OCI-M1 (cell line): Measurements from ENCODE around the gene LPAR2.
"Not testable (repeated sequence)": the region's sequence is repeated elsewhere in the genome, so short reads cannot be mapped to it uniquely, and the experiment has no call there.

Source experiments
- DNase-seq: peaks from one replicate; lab custom pipeline; 2025; lab: John Stamatoyannopoulos, UW

Gene LPAR2

DNA sequence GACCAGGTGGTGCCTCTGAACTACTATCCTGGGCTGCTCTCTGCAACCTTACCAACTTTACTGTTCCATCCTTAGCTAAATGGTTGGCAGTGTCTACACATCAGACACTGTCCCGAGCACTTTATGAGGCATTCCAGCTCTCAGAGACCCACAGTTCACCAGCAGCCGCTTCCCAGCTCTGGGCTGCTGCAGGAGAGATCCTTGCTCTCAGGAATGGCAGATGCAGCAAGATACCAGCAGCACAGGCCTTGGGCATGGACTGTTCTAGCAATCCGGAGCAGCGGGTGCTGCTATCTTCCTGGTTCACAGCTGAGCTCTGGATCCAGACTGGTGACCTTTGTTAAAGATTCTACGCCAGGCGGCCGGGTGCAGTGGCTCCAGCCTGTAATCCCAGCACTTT lies 3.3 kb upstream of the LPAR2 start:
- DNase-seq = no peak

DNA sequence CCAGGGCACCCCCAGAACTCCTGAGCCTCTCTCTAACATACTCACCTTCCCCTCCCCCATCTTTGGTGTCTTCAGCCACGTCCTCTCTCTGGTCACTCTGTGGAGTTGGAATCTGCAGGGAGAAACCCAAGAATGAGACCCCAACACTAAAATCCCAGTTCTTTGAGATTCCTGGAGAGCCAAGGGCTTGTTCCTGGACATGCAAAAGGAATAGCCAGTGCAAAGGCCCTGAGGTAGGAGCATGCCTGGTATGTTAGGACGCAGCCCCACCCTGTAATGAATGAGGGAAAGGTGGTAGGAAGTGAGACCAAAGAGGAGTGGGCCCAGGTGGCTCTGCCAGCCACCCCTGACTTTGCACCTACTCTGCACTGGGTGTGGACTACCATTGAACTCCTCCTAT lies 2.4 kb upstream of the LPAR2 start:
- DNase-seq = no peak

GRCh38 chr19:19630062-19630414 lies 2.0 kb upstream of the LPAR2 start:
- DNase-seq = no peak

GRCh38 chr19:19628501-19629134 lies 598 bp upstream of the LPAR2 start:
- no peak for DNase-seq

DNA sequence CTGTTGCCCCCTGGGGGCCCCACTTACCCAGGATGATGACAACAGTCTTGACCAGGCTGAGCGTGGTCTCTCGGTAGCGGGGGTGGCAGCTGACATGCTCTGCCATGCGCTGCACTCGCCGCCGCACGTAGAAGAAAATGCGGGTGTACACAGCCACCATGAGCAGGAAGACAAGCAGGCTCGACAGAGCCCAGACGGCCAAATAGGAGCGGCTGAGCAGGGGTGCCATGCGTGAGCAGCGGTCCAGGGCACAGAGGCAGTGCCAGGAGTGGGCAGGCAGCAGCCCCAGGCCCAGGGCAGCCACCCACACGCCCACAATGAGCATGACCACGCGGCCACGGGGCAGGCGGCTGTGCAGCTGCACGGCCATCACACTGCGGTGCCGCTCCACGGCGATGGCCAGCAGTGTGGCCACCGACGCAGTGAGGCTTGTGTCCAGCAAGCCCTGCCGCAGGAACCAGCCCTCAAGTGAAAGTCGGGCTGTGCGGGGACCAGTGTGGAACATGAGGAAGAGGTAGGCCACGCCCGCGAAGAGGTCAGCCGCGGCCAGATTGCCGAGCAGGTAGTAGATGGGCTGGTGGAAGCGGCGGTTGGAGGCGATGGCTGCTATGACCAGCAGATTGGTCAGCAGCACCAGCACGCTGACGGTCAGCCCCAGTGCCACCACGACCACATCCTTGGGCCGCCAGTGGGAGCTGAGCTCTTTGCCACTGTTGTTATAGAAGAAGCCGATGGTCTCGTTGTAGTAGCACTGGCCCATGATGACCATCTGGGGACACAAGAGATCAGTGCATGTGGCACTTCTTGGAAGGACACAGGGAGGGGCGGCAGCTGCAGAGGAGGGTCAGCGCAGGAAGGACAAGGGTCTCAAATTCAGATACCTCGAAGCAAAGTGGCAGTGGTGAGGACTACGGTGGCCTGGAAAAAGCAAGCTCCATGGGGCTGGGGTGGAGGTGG lies 1.2 kb downstream of the LPAR2 start:
- DNase-seq = no peak

GRCh38 chr19:19624032-19624570 lies 3.9 kb downstream of the LPAR2 start:
- DNase-seq = no peak

DNA sequence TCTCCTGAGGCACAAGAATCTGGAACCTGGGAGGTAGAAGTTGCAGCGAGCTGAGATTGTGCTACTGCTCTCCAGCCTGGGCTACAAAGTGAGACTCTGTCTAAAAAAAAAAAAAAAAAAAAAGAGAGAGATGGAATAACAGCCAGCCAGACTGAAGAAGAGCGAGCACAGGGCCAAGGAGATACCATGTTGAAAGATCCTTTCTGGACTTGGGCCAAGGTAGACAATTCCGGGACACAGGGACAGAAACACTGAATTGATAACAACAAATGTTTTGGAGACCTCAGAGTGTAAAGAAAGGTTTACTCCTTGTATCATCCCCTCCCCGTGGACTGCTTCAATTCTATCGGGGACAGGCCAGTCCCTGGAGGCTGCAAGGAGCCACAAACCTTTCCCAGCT lies 4.6 kb downstream of the LPAR2 start:
- DNase-seq = no peak

GRCh38 chr19:19619849-19620210 lies 8.2 kb downstream of the LPAR2 start:
- no peak for DNase-seq

DNA sequence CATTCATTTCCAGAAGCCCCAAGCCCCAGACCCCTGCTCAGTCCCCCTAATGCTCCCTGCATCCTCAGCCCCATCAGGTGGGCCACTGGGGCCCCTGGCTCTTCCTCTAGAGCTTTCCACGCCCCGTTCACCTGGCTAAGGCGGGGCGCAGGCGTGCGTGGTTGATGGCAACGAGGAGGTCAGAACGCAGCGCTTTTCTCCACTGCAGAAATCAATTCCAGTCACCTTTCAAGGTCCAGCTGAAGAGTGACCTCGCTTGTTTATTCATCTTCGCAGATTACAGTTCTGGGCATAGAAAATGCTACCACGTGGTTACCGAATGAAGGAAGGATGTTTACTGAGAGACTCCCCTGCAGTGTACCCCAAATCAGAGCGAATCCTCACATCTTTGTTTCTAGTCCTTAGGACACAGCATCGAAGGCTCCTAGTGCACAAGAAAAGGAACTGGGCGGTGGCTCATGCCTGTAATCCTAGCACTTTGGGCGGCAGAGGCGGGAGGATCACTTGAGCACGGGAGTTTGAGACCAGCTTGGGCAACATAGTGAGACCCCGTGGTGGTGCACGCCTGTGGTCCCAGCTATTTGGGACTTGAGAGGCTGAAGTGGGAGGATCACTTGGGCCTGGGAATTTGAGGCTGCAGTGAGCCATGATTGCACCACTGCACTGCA lies 8.7 kb downstream of the LPAR2 start:
- no peak for DNase-seq

GRCh38 chr19:19618219-19619051 lies 9.6 kb downstream of the LPAR2 start, which contains the start of gene PBX4:
Gene PBX4, minus strand, starts transcription at chr19:19618687. Its CDS starts 58 bp downstream, at chr19:19618629.
- DNase-seq = peak; percentile 100

DNA sequence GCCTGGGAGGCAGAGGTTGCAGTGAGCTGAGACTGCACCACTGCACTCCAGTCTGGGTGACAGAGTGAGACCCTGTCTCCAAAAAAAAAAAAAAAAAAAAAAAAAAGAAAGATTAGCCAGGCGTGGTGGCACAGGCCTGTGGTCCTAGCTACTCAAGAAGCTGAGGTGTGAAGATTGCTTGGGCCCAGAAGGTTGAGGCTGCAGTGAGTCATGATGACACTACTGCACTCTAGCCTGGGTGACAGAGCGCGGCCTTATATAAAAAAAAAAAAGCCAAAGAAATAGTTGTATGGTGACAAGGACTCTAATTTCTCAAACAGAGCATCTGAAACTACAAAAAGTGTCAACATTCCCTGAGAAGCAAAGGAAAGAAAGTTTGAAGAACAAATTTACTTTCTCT lies 12.9 kb downstream of the LPAR2 start:
- DNase-seq = no peak

- no peak for DNase-seq
These were observed 14.5 kb downstream of the LPAR2 start for GRCh38 chr19:19613506-19613905.

- no peak for DNase-seq
These were observed 17.4 kb downstream of the LPAR2 start for GRCh38 chr19:19610376-19611202.

- not testable (repeated sequence) for DNase-seq
These were observed 21.3 kb downstream of the LPAR2 start for GRCh38 chr19:19606686-19607085.

DNA sequence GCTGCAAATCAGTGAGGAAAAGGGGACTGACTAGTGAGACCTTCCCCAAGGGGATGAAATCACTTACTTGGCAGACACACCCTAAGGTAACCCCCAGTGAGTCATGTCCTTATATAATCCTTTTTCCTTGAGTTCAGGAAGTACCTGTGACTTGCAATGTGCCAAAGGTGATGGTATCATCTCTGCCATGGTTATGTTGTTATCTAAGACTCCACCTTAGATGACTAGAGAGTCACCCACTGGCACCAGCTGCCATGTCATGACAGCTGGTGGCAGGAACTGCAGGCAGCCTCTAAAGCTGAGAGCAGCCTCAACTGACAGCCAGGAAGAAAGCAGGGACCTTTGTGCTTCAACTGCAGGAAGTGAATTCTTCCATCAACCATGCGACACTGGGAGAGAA lies 22.0 kb downstream of the LPAR2 start:
- no peak for DNase-seq

DNA sequence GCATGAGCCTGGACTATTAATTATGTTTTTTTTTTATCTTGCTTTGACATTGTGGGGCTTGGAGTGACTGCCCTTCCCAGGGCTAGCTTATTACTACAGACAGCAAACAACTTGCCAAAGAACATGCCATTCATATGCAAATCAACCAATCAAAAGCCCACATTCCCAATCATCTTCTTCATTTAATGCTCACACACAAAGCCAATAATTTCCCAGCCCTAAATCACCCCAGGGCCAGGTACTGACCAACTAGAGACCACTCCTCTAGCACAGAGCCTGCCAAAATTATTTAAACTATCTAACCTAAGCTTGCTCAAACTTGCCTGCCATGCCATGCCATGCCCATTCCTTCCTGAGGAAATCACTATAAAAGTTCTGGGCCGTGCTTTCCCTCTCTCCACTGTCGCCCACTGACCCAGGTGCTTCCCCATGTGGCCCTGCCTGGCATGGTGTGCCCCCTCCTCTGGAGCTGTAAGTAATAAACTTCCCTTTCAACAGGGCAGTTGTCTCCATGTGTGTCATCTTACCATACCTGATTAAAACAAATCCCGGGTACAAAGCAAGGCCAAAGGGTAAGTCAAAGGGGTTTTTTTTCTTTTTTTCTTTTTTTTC lies 25.2 kb downstream of the LPAR2 start:
- no peak for DNase-seq

DNA sequence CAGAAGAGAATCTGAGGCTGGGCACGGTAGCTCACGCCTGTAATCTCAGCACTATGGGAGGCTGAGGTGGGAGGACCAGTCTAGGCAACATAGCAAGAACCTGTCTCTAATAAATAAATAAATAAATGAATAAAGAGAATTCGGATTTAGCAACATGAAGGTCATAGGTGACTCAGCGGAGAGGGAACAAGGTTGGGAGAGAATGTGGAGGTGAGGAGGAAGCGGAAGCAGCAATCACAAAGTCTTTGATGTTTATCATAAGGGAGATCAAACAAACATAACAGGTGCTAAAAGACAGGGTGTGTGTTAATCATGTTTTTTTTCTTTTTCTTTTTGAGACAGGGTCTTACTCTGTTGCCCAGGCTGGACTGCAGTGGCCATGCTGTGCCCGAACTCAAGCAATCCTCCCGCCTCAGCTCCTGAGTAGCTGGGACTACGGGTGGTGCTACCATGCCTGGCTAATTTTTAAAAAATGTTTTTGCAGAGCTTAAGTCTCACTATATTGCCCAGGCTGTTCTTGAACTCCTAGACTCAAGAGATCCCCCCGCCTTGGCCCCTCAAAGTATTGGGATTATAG lies 25.8 kb downstream of the LPAR2 start:
- DNase-seq = no peak

GRCh38 chr19:19600793-19601330 lies 27.2 kb downstream of the LPAR2 start:
- no peak for DNase-seq

DNA sequence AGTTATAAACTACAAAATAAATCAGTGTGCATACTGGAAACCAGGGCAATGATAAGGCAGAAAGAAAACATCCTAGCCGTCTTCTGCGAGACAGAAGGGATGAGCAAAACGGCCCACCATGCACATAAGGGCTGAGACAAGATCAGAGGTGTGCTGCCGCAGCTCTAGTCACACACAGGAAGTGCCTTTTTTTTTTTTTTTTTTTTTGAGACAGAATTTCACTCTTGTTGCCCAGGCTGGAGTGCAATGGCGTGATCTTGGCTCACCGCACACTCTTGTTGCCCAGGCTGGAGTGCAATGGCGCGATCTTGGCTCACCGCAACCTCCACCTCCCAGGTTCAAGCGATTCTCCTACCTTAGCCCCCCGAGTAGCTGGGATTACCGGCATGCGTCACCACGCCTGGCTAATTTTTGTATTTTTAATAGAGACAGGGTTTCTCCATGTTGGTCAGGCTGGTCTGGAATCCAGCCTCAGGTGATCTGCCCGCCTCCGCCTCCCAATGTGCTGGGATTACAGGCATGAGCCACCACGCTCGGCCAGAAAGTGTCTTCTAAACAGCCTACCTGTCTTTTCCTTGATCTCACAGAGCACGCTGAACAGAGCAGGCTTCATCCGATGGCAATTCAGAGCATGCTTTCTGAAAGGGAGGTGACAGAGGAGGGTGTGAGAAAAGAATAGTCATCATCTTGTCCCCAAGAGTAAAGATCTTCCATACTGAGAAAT lies 29.1 kb downstream of the LPAR2 start:
- not testable (repeated sequence) for DNase-seq
